CD14-positive monocyte (primary cell): ENCODE results near the gene SH3PXD2A. TPM values are rescaled to one million over a fixed set of nuclear protein-coding genes. Genes with fewer than 3 reads are reported as not detected.
A peak's percentile ranks its signal among the peaks of the same experiment; 100 is the strongest.

Experiments used
- DNase-seq, 3 donors: peaks; one replicate each; pipeline ENCODE4 v3.0.0-alpha.2; 2011 to 2022
- H2AFZ ChIP-seq: 2 replicates; pipeline ENCODE4 v1.6.0; 2012; ENCODE audit warnings: mild to moderate bottlenecking, low read depth, low read length, inconsistent platforms; ENCODE audit not compliant: insufficient read depth, poor library complexity, severe bottlenecking
- H3K27ac ChIP-seq, 2 donors: 1 replicate in 1 of 2; 2 replicates in 1 of 2; pipeline ENCODE4 v1.5.1; 2012 to 2013; ENCODE audit warnings: low read length in 2 of 2, control low read depth in 1 of 2, inconsistent platforms in 1 of 2, low read depth in 1 of 2, mild to moderate bottlenecking in 1 of 2
- H3K27me3 ChIP-seq, 2 donors: one replicate each; pipeline versions ENCODE4 v1.6.0 to v1.6.1; 2011 to 2013; ENCODE audit warnings: low read length in 2 of 2; ENCODE audit not compliant: control insufficient read depth in 2 of 2, insufficient read depth in 2 of 2
- H3K36me3 ChIP-seq, 2 donors: replicated peaks in 1 of 2; 1 replicate in 1 of 2; 2 replicates in 1 of 2; pipeline versions ENCODE4 v1.5.1 to v1.6.1; 2012 to 2013; ENCODE audit warnings: low read length in 2 of 2, control low read depth in 1 of 2, inconsistent platforms in 1 of 2, mild to moderate bottlenecking in 1 of 2; ENCODE audit not compliant: insufficient read depth in 2 of 2, control insufficient read depth in 1 of 2
- H3K4me1 ChIP-seq, 2 donors: 1 replicate in 1 of 2; 2 replicates in 1 of 2; pipeline versions ENCODE4 v1.5.1 to v1.6.1; 2012 to 2013; ENCODE audit warnings: low read length in 2 of 2, control low read depth in 1 of 2, inconsistent platforms in 1 of 2, mild to moderate bottlenecking in 1 of 2, moderate library complexity in 1 of 2; ENCODE audit not compliant: insufficient read depth in 2 of 2, control insufficient read depth in 1 of 2
- H3K4me2 ChIP-seq: replicated peaks from 2 replicates; pipeline ENCODE3; 2012; ENCODE audit warnings: low read length, moderate library complexity, mild to moderate bottlenecking; ENCODE audit not compliant: poor library complexity, severe bottlenecking; ENCODE audit errors: extremely low read depth
- H3K4me3 ChIP-seq, 3 experiments: fragments of 200-600 bp in 1 of 3; sonication (generic) in 1 of 3; replicated peaks in 1 of 3; 1 replicate in 2 of 3; 2 replicates in 1 of 3; pipeline ENCODE4 v1.5.1; 2011 to 2013; ENCODE audit warnings: low read length in 3 of 3, mild to moderate bottlenecking in 3 of 3, control low read depth in 2 of 3, low read depth in 2 of 3, inconsistent platforms in 1 of 3, moderate library complexity in 1 of 3
- H3K79me2 ChIP-seq: 2 replicates; pipeline ENCODE4 v1.6.0; 2012; ENCODE audit warnings: mild to moderate bottlenecking, control low read depth, inconsistent platforms, low read length, moderate library complexity; ENCODE audit not compliant: insufficient read depth
- H3K9ac ChIP-seq: 2 replicates; pipeline ENCODE4 v1.6.0; 2017; ENCODE audit warnings: low read length, mild to moderate bottlenecking; ENCODE audit not compliant: insufficient read depth, poor library complexity, severe bottlenecking
- H3K9me3 ChIP-seq, 2 donors: replicated peaks in 1 of 2; 1 replicate in 1 of 2; 2 replicates in 1 of 2; pipeline versions ENCODE4 v1.5.1 to v1.6.1; 2012 to 2013; ENCODE audit warnings: low read length in 2 of 2, control low read depth in 1 of 2; ENCODE audit not compliant: control insufficient read depth in 1 of 2, insufficient read depth in 1 of 2
- H4K20me1 ChIP-seq: 2 replicates; pipeline ENCODE4 v1.6.0; 2012; ENCODE audit warnings: mild to moderate bottlenecking, low read length, control low read depth, moderate library complexity; ENCODE audit not compliant: insufficient read depth
- H3K27ac Mint-ChIP-seq, 7 donors: one replicate each; pipeline ENCODE4 v1.8.0; 2020; ENCODE audit warnings: mild to moderate bottlenecking in 7 of 7, mixed read lengths in 7 of 7, moderate library complexity in 6 of 7, inconsistent platforms in 2 of 7
- H3K27me3 Mint-ChIP-seq, 3 donors: one replicate each; pipeline ENCODE4 v1.8.0; 2021 to 2022; ENCODE audit warnings: low read depth in 3 of 3, mild to moderate bottlenecking in 3 of 3, mixed read lengths in 3 of 3, moderate library complexity in 3 of 3, inconsistent platforms in 1 of 3
- H3K36me3 Mint-ChIP-seq, 2 donors: one replicate each; pipeline ENCODE4 v1.8.0; 2020; ENCODE audit warnings: mixed read lengths in 2 of 2, inconsistent platforms in 1 of 2, mild to moderate bottlenecking in 1 of 2
- H3K4me1 Mint-ChIP-seq: one replicate; pipeline ENCODE4 v1.8.0; 2020; ENCODE audit warnings: mild to moderate bottlenecking, mixed read lengths
- H3K4me3 Mint-ChIP-seq, 2 donors: one replicate each; pipeline ENCODE4 v1.8.0; 2020; ENCODE audit warnings: mild to moderate bottlenecking in 2 of 2, mixed read lengths in 2 of 2, moderate library complexity in 1 of 2
- H3K9me3 Mint-ChIP-seq, 7 donors: one replicate each; pipeline ENCODE4 v1.8.0; 2020 to 2022; ENCODE audit warnings: mixed read lengths in 7 of 7, mild to moderate bottlenecking in 6 of 7, moderate library complexity in 6 of 7, inconsistent platforms in 2 of 7
- WGBS: methylation state at CpG from one replicate; pipeline ENCODE4 v1.1.5; 2013; ENCODE audit warnings: missing lambda C conversion rate; ENCODE audit not compliant: insufficient coverage; 5-methylcytosine and 5-hydroxymethylcytosine counted together
- intact Hi-C, 2 donors: fragments of 100-400 bp; cut with micrococcal nuclease; formaldehyde crosslinking; loops; one replicate each; pipeline versions ENCODE4 v1.15.0 to v1.15.1; 2023
- polyA plus RNA-seq, 3 donors: library from polyadenylated mRNA; depleted of rRNA in 1 of 3; unstranded in 2 of 3; stranded (reverse) in 1 of 3; fragments of 300-500 nt in 2 of 3; fragments of >200 nt in 1 of 3; fragmentation: Illumina TruSeq in 2 of 3; gene quantifications; 1 replicate in 2 of 3; 2 replicates in 1 of 3; pipeline ENCODE4 v1.2.3, GENCODE V29; 2012 to 2021
- TF ChIP-seq, protein P1 (sequence below): fragments of 200-600 bp; IDR thresholded peaks from one replicate; pipeline ENCODE4 v1.8.0; 2022; ENCODE audit warnings: antibody characterized with exemption, mild to moderate bottlenecking

SH3PXD2A gene
- polyA plus RNA-seq, 3 donors, result 0.01 to 0.76 (median 0.05) TPM

GRCh38 chr10:103772096-103772845, 83.1 kb downstream of the SH3PXD2A start:
- H3K9ac ChIP-seq, result peak overlapping the region; percentile 63
- no peaks in the 10 kb centered on the region for H3K9me3 ChIP-seq
- no peaks in the 10 kb centered on the region for H3K36me3 ChIP-seq
- no peaks in the 10 kb centered on the region for H3K36me3 Mint-ChIP-seq
- DNase-seq, result peak in 1 of 3 donors; percentile 3
- H3K27me3 ChIP-seq, result peaks cover 0 to 5% of the 10 kb centered on the region in 2 donors
- peak overlapping the region; percentile 88 to 96 for H3K4me3 Mint-ChIP-seq
- WGBS, result 0% methylated on average over 27 of the region's 28 CpGs
- TF ChIP-seq, protein P1, sequence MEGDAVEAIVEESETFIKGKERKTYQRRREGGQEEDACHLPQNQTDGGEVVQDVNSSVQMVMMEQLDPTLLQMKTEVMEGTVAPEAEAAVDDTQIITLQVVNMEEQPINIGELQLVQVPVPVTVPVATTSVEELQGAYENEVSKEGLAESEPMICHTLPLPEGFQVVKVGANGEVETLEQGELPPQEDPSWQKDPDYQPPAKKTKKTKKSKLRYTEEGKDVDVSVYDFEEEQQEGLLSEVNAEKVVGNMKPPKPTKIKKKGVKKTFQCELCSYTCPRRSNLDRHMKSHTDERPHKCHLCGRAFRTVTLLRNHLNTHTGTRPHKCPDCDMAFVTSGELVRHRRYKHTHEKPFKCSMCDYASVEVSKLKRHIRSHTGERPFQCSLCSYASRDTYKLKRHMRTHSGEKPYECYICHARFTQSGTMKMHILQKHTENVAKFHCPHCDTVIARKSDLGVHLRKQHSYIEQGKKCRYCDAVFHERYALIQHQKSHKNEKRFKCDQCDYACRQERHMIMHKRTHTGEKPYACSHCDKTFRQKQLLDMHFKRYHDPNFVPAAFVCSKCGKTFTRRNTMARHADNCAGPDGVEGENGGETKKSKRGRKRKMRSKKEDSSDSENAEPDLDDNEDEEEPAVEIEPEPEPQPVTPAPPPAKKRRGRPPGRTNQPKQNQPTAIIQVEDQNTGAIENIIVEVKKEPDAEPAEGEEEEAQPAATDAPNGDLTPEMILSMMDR, result no peak
- H3K4me2 ChIP-seq, result peak overlapping the region; percentile 80
- H3K79me2 ChIP-seq, result no peaks in the 10 kb centered on the region
- intact Hi-C loops, result no loop called here
- no peak overlapping the region for H3K27ac ChIP-seq
- peaks cover 11 to 12% of the 10 kb centered on the region in 2 donors for H3K4me1 ChIP-seq
- H2AFZ ChIP-seq, result peak overlapping the region; percentile 92
- peak overlapping the region in 2 of 7 donors; percentile 26 to 75 for H3K27ac Mint-ChIP-seq
- peaks cover 0 to 5% (median 3%) of the 10 kb centered on the region in 7 donors for H3K9me3 Mint-ChIP-seq
- peaks cover 29% of the 10 kb centered on the region for H3K4me1 Mint-ChIP-seq
- H3K4me3 ChIP-seq, result peak overlapping the region; percentile 34 to 78 (median 57)
- no peaks in the 10 kb centered on the region for H4K20me1 ChIP-seq
- peaks cover 15 to 21% (median 17%) of the 10 kb centered on the region in 3 donors for H3K27me3 Mint-ChIP-seq

DNA sequence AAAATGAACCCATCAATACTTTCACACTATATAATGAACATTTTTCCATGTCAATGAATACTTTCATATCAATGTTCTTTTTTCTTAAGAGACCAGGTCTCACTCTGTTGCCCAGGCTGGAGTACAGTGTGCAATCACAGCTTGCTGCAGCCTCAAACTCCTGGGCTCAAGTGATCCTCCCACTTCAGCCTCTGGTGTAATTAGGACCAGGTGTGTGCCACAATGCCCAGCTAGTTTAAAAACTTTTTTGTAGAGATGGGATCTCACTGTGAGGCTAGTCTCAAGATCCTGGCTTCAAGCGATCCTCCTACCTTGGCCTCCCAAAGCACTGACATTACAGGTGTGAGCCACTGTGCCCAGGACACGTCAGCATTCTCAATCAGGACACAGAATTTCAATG, 85.2 kb downstream of the SH3PXD2A start:
- Histone ChIP-seq H4K20me1 (no peaks in the 10 kb centered on the region), H3K27ac (no peak overlapping the region), H3K79me2 (no peaks in the 10 kb centered on the region), H3K9ac (no peak overlapping the region), H3K4me2 (no peak overlapping the region), H3K4me3 (no peak overlapping the region), H3K9me3 (no peaks in the 10 kb centered on the region), H3K27me3 (peaks cover 0 to 5% of the 10 kb centered on the region in 2 donors), H2AFZ (no peak overlapping the region), H3K4me1 (peaks cover 12 to 15% of the 10 kb centered on the region in 2 donors), H3K36me3 (no peaks in the 10 kb centered on the region)
- TF ChIP-seq, protein P1, result no peak
- H3K4me1 Mint-ChIP-seq, result peaks cover 40% of the 10 kb centered on the region
- 100% methylated on average over 2 of the region's 2 CpGs for WGBS
- intact Hi-C loops, result no loop called here
- H3K4me3 Mint-ChIP-seq, result no peak overlapping the region
- no peak for DNase-seq
- peaks cover 18 to 20% (median 19%) of the 10 kb centered on the region in 3 donors for H3K27me3 Mint-ChIP-seq
- peak overlapping the region in 1 of 7 donors; percentile 54 for H3K27ac Mint-ChIP-seq
- H3K9me3 Mint-ChIP-seq, result peaks cover 0 to 5% (median 3%) of the 10 kb centered on the region in 7 donors
- H3K36me3 Mint-ChIP-seq, result no peaks in the 10 kb centered on the region
